ENCODE data around the gene KIAA0040.

The KIAA0040 gene

DNA sequence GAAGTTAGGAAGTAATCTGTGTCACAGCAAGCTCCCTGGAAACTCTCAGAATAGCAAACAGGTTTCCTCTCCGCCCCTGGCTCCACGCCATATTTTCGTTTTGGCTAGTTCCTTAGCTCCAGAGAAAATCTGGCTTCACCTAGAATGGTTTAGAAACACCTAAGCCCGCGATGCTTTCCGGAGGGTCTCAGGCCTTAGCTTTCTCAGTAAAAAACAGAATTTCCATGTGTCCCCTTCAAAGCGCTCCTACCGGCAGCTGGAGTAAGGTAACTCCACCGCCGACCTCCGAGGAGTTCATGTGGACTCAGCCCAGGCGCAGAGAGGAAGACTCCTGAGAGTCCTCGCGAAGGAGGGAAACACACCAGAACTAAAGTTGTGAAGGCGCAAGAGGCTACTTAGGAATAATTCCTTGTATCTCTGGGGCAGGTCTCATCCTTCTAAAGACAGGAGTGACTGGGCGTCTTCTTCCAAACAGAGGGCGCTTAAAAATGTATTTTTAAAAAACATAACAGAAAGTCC, 406 bp downstream of the KIAA0040 start:
- TF ChIP-seq ZFX (IDR thresholded peaks at IDR 0.05; ENCODE audit: borderline replicate concordance) = no peak
- H3K27ac ChIP-seq = peak overlapping the region; percentile 73

GRCh38 chr1:175191659-175192058, 917 bp downstream of the KIAA0040 start:
- no peak for TF ChIP-seq ZFX (IDR thresholded peaks at IDR 0.05; ENCODE audit: borderline replicate concordance)
- no peak for TF ChIP-seq CTCF (IDR thresholded peaks at IDR 0.05)
- H3K27ac ChIP-seq = peak overlapping the region; percentile 73

GRCh38 chr1:175188936-175189335, 3.6 kb downstream of the KIAA0040 start:
- H3K27ac ChIP-seq = no peak overlapping the region

DNA sequence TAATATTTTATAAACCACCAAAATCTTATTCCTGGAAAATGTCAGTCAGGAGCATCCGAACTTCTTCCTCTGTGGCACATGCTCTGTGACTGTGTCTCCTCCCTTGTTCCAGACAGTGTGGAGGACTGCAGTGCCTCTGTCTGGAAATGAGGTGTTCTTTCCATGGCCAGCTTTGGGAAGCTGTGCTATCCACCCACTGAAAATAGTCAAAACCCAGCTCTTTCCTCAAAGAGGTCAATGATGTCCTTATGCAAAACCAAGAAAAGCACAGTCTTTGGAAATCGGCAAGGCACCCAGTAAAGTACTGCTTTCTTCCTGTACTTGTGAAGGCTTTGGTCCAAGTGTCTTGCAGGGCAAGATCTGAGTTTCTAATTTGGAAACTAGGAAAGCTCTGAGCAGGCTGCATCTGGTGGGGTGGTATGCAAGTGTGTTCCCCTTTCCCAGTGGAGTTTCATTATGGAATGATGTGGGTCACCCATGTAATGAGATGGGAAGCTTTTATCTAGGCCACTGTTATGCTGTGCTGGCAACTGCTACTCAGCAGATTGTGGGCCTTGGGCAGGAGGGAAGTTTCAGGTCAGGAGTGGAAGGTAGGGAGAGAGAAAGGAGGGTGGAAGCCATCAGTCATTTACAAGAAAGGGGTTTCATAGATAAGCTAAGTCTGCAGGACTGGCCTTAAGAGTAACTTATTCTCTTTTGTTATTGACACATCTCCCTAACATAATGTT, 6.0 kb downstream of the KIAA0040 start:
- H3K27ac ChIP-seq = no peak overlapping the region
- TF ChIP-seq CTCF (IDR thresholded peaks at IDR 0.05) = no peak

More at GRCh38 chr1:175188936-175189335, 3.6 kb downstream of the KIAA0040 start:
- TF ChIP-seq ZFX (IDR thresholded peaks at IDR 0.05; ENCODE audit: borderline replicate concordance) = no peak
- no peak for TF ChIP-seq CTCF (IDR thresholded peaks at IDR 0.05)

GRCh38 chr1:175185903-175186302, 6.7 kb downstream of the KIAA0040 start:
- TF ChIP-seq ZFX (IDR thresholded peaks at IDR 0.05; ENCODE audit: borderline replicate concordance) (no peak), CTCF (IDR thresholded peaks at IDR 0.05) (no peak)
- no peak overlapping the region for H3K27ac ChIP-seq

DNA sequence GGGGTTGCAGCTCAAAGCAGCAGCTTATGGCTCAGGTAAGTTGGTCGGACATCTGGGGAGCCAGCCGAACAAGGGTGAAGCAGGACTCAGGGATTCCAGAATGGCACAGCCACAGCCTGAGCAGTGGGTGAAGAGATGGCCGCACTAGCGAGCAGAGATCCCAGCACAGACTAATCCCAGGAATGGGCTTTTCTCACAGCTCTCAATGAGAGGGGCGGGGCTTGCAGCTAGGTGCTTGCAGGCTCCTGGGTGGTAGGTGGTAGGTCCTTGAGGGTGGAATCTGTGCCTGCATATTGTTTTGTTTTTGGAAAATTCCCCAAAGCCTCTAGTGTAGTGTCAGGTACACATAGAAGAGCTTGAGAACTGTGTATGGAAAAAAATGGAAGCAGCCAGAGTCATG, 9.0 kb downstream of the KIAA0040 start:
- no peak for TF ChIP-seq CTCF (IDR thresholded peaks at IDR 0.05)
- no peak for TF ChIP-seq ZFX (IDR thresholded peaks at IDR 0.05; ENCODE audit: borderline replicate concordance)
- H3K27ac ChIP-seq = no peak overlapping the region

DNA sequence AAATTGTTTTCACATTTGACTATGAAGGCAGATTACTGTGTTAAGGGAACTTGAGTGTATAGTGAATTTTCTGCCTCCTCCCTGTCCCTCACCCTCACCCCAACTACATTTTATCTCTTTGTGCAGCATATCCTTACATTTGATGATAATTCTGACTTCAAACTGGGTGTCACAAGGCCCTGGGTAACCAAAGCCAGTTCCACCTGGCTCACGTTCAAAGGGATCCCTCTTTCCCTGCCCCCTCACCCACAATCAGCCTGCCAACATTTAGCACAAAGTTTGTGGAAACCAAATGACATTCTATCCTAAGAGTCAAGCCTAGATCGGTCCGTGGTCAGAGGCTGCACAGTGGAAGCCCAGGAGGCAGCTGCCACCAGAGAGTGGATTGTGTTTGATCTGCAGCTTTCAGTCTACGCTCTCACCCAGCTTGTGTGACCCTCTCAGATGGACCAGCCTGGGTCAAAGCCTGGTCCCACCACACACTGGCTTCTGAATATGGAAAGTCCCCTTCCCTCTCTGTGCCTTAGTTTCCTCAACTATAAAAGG, 10.3 kb downstream of the KIAA0040 start:
- H3K27ac ChIP-seq = no peak overlapping the region
- TF ChIP-seq CTCF (IDR thresholded peaks at IDR 0.05) = no peak
- TF ChIP-seq ZFX (IDR thresholded peaks at IDR 0.05; ENCODE audit: borderline replicate concordance) = no peak
